ENCODE measurements around the gene TBX6.

DNA sequence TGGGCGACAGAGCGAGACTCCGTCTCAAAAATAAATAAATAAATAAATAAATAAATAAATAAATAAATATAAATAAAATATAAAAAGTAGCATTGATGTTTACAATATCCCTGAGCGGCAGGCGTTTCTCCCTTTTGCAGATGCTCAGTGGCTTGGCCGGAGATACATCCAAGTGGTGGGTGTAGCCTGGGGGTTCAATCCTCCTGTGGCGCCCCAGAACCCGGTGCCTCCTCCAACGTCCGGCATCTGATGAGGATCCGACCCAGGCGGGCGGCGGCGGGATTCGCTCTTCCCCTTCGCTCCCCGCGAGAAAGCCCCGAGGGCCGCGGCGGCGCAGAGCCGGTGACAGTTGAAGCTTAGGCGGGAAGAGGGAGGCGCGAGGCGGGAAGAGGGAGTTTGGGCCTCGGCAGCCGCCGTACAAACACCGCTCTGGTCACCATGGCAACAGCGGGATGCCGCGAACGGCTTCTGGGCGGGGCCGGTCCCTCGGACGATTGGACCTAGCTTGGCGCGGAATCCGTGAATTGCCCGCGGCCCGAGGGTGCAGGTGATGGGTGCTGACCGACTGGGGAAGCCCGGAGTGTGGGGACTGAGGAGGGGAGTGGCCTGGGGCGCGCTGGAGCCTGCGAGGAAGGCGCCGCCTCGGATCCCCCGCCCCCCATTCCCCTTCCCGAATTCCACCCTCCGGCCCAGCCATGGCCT lies 38.9 kb downstream of the TBX6 start:
- TF ChIP-seq, protein P1, sequence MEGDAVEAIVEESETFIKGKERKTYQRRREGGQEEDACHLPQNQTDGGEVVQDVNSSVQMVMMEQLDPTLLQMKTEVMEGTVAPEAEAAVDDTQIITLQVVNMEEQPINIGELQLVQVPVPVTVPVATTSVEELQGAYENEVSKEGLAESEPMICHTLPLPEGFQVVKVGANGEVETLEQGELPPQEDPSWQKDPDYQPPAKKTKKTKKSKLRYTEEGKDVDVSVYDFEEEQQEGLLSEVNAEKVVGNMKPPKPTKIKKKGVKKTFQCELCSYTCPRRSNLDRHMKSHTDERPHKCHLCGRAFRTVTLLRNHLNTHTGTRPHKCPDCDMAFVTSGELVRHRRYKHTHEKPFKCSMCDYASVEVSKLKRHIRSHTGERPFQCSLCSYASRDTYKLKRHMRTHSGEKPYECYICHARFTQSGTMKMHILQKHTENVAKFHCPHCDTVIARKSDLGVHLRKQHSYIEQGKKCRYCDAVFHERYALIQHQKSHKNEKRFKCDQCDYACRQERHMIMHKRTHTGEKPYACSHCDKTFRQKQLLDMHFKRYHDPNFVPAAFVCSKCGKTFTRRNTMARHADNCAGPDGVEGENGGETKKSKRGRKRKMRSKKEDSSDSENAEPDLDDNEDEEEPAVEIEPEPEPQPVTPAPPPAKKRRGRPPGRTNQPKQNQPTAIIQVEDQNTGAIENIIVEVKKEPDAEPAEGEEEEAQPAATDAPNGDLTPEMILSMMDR (IDR thresholded peaks at IDR 0.05): no peak
- TF ChIP-seq POLR2A (IDR thresholded peaks at IDR 0.05) (peak; percentile 43), POLR2AphosphoS5 (IDR thresholded peaks at IDR 0.05) (peak; percentile 95)
